GM12878 (cell line): Measurements from ENCODE around the gene KHNYN.

Experiments
- BRCA1 ChIP-seq: IDR thresholded peaks from 2 replicates; pipeline ENCODE4 v1.6.1; 2011; ENCODE audit warnings: low read depth, low read length, improper control_type of control experiment
- CBFB ChIP-seq: IDR thresholded peaks from 2 replicates; pipeline ENCODE4 v1.6.1; 2016; ENCODE audit warnings: antibody characterized with exemption, low read depth
- POLR2A ChIP-seq: IDR thresholded peaks from 2 replicates; pipeline ENCODE4 v1.6.1; 2011; ENCODE audit warnings: low read depth, mild to moderate bottlenecking, low read length
- ZBTB4 ChIP-seq: fragments of 450-650 bp; formaldehyde crosslinking; IDR thresholded peaks from 2 replicates; pipeline ENCODE4 v1.4.0; 2022; ENCODE audit warnings: mild to moderate bottlenecking, moderate library complexity

- 0 out of 2 replicates have a peak, but pooled peaks have one; percentile 13 for TF ChIP-seq CBFB
- TF ChIP-seq POLR2A, result no peak
- TF ChIP-seq BRCA1, result no peak
- TF ChIP-seq ZBTB4, result no peak
Observed at GRCh38 chr14:24436355-24437019, 6.7 kb downstream of the KHNYN start.
